Spleen (tissue), 11 donors: ENCODE measurements around the gene WASF2. TPM values are rescaled to one million over a fixed set of nuclear protein-coding genes. Genes with fewer than 3 reads are reported as not detected.

Source experiments
- DNase-seq: peaks from one replicate; pipeline ENCODE4 v3.0.0-alpha.2; 2020
- H3K27ac ChIP-seq, 8 donors: fragments of 200-600 bp; sonication (generic) in 7 of 8; 1 replicate in 4 of 8; 2 replicates in 4 of 8; pipeline versions ENCODE4 v1.5.0 to v1.8.0; 2016 to 2021; ENCODE audit warnings: inconsistent platforms in 4 of 8, mild to moderate bottlenecking in 4 of 8, moderate library complexity in 1 of 8
- H3K27me3 ChIP-seq, 7 donors: fragments of 200-600 bp; sonication (generic) in 6 of 7; replicated peaks in 1 of 7; 1 replicate in 4 of 7; 2 replicates in 3 of 7; pipeline versions ENCODE4 v1.5.0 to v1.8.0; 2016 to 2021; ENCODE audit warnings: inconsistent platforms in 3 of 7, mild to moderate bottlenecking in 1 of 7
- H3K36me3 ChIP-seq, 6 donors: fragments of 200-600 bp; sonication (generic) in 5 of 6; 1 replicate in 4 of 6; 2 replicates in 2 of 6; pipeline versions ENCODE4 v1.5.0 to v1.8.0; 2016 to 2021; ENCODE audit warnings: inconsistent platforms in 2 of 6
- H3K4me1 ChIP-seq, 6 donors: fragments of 200-600 bp; sonication (generic) in 5 of 6; 1 replicate in 3 of 6; 2 replicates in 3 of 6; pipeline versions ENCODE4 v1.5.0 to v1.8.0; 2016 to 2021; ENCODE audit warnings: inconsistent platforms in 3 of 6
- H3K4me3 ChIP-seq, 8 donors: fragments of 200-600 bp; sonication (generic) in 7 of 8; 1 replicate in 4 of 8; 2 replicates in 4 of 8; pipeline versions ENCODE4 v1.5.0 to v1.8.0; 2016 to 2021; ENCODE audit warnings: inconsistent platforms in 4 of 8, mild to moderate bottlenecking in 4 of 8, moderate library complexity in 2 of 8
- H3K9me3 ChIP-seq, 8 donors: fragments of 200-600 bp; sonication (generic) in 7 of 8; 1 replicate in 4 of 8; 2 replicates in 4 of 8; pipeline versions ENCODE4 v1.5.0 to v1.8.0; 2016 to 2021; ENCODE audit warnings: inconsistent platforms in 4 of 8
- CTCF ChIP-seq, 11 experiments: fragments of 200-600 bp in 7 of 11; fragments of 450-650 bp in 4 of 11; sonication (generic) in 4 of 11; IDR thresholded peaks in 8 of 11; conservative IDR thresholded peaks in 3 of 11; 1 replicate in 7 of 11; 2 replicates in 4 of 11; pipeline versions ENCODE4 v1.4.0 to v1.8.0; 2016 to 2021; ENCODE audit warnings: antibody characterized with exemption in 11 of 11, inconsistent platforms in 4 of 11, mild to moderate bottlenecking in 1 of 11
- POLR2A ChIP-seq, 3 donors: fragments of 450-650 bp; IDR thresholded peaks; one replicate each; pipeline ENCODE4 v1.5.1; 2017; ENCODE audit warnings: antibody characterized with exemption in 3 of 3, mild to moderate bottlenecking in 1 of 3
- POLR2AphosphoS5 ChIP-seq, 3 donors: sonication (generic); formaldehyde crosslinking; IDR thresholded peaks; one replicate each; pipeline ENCODE4 v1.5.1; 2017; ENCODE audit warnings: antibody characterized with exemption in 3 of 3
- WGBS, 5 donors: extraction: QIAGEN DNeasy Blood & Tissue Kit in 3 of 5; methylation state at CpG; one replicate each; pipeline versions ENCODE4 v1.1.5 to v1.1.7; 2013 to 2018; 5-methylcytosine and 5-hydroxymethylcytosine counted together
- intact Hi-C: fragments of 100-400 bp; cut with DNase I; formaldehyde crosslinking; loops from one replicate; pipeline ENCODE4 v1.15.0; 2023; ENCODE audit warnings: low total_unique reads
- polyA plus RNA-seq, 3 donors: library from polyadenylated mRNA; stranded (reverse); fragments of 200-250 nt; gene quantifications; one replicate each; pipeline ENCODE4 v1.2.1, GENCODE V29; 2013
- total RNA-seq, 7 donors: library from RNA; depleted of rRNA in 3 of 7; stranded (reverse); fragments of >200 nt in 3 of 7; fragmentation: NEBNext Ultra II Directional in 4 of 7; extraction: Animal tissue kit (Norgen Biotek cat#: 25700) in 4 of 7; gene quantifications; one replicate each; pipeline versions ENCODE4 v1.1.0 to v1.2.1, GENCODE V29; 2016 to 2021
- donor health status: healthy with polysubstance abuse.
- donor health status: DM: no; HTN: no; CAD: no; lungs with moderate emphysema.
- donor health status: DM: no; HTN: no; CAD: no.
- donor health status: Bipolar disorder and iron deficiency.
- donor health status: healthy.
- donor health status: DM: no; HTN: no; CAD: no.
- donor health status: DM: yes; HTN: yes; CAD: no.

Gene WASF2
- total and polyA plus RNA-seq, 10 donors: 17.2 to 196 (median 95.6) TPM

GRCh38 chr1:27499142-27499541, 9.2 kb upstream of the WASF2 start:
- intact Hi-C loops: loop anchor here (10.0 kb wide), 1 partner anchor 106 kb away; the partner anchor contains the start of gene AHDC1
- DNase-seq: no peak
- Histone ChIP-seq H3K9me3 (no peaks in the 10 kb centered on the region), H3K4me1 (peaks cover 5 to 26% (median 13%) of the 10 kb centered on the region in 6 donors), H3K27ac (no peak overlapping the region), H3K27me3 (no peaks in the 10 kb centered on the region), H3K4me3 (no peak overlapping the region), H3K36me3 (no peaks in the 10 kb centered on the region)
- no peak for TF ChIP-seq CTCF (IDR thresholded peaks at IDR 0.05 in 8 of 11, conservative IDR thresholded peaks at IDR 0.05 in 3 of 11)
- no peak for TF ChIP-seq POLR2A (IDR thresholded peaks at IDR 0.05)
- TF ChIP-seq POLR2AphosphoS5 (IDR thresholded peaks at IDR 0.05): no peak
- WGBS, 5 donors: 94 to 97% (median 96%) methylated on average over 2 of the region's 2 CpGs

- DNase-seq: no peak
- H3K27me3 ChIP-seq: no peaks in the 10 kb centered on the region
- no peak overlapping the region for H3K27ac ChIP-seq
- H3K4me1 ChIP-seq: peaks cover 11 to 36% (median 18%) of the 10 kb centered on the region in 6 donors
- no peaks in the 10 kb centered on the region for H3K9me3 ChIP-seq
- no peak overlapping the region for H3K4me3 ChIP-seq
- WGBS, 5 donors: 46 to 69% (median 58%) methylated on average over 8 of the region's 8 CpGs
- no peaks in the 10 kb centered on the region for H3K36me3 ChIP-seq
- TF ChIP-seq POLR2AphosphoS5 (IDR thresholded peaks at IDR 0.05) (no peak), CTCF (IDR thresholded peaks at IDR 0.05 in 8 of 11, conservative IDR thresholded peaks at IDR 0.05 in 3 of 11) (no peak), POLR2A (IDR thresholded peaks at IDR 0.05) (no peak)
- intact Hi-C loops: loop anchor here (10.0 kb wide), 1 partner anchor 108 kb away; the partner anchor contains the start of gene AHDC1
Observed at GRCh38 chr1:27496604-27497155, 6.7 kb upstream of the WASF2 start.

- H3K27me3 ChIP-seq: no peaks in the 10 kb centered on the region
- peak overlapping the region; percentile 97 to 100 (median 99) for H3K27ac ChIP-seq
- no peak for TF ChIP-seq CTCF (IDR thresholded peaks at IDR 0.05 in 8 of 11, conservative IDR thresholded peaks at IDR 0.05 in 3 of 11)
- no peak for TF ChIP-seq POLR2A (IDR thresholded peaks at IDR 0.05)
- no peak for TF ChIP-seq POLR2AphosphoS5 (IDR thresholded peaks at IDR 0.05)
- H3K9me3 ChIP-seq: no peaks in the 10 kb centered on the region
- intact Hi-C loops: loop anchor here (10.0 kb wide), 1 partner anchor 112 kb away; the partner anchor contains the start of gene AHDC1
- DNase-seq: no peak
- peaks cover 32 to 62% (median 40%) of the 10 kb centered on the region in 6 donors for H3K4me1 ChIP-seq
- 87 to 94% (median 89%) methylated on average over 3 of the region's 3 CpGs for WGBS, 5 donors
- no peak overlapping the region for H3K4me3 ChIP-seq
- no peaks in the 10 kb centered on the region for H3K36me3 ChIP-seq
Observed at GRCh38 chr1:27492796-27493195, 2.8 kb upstream of the WASF2 start.
